ENCODE measurements around the gene TMEM62. TPM values are rescaled to one million over a fixed set of nuclear protein-coding genes. Genes with fewer than 3 reads are reported as not detected.
"Not testable (repeated sequence)": the region's sequence is repeated elsewhere in the genome, so short reads cannot be mapped to it uniquely, and the experiment has no call there.

The TMEM62 gene
- total and polyA plus RNA-seq, 2 of the 8 experiments (the other 6 are each of a cell fraction or from before 2014, with no cell fraction given), result 2.0 to 4.0 TPM

- H3K36me3 ChIP-seq (ENCODE audit: control insufficient read depth in 2 of 4, insufficient read depth in 4 of 4, low read length in 3 of 4); H3K23me2 ChIP-seq (ENCODE audit: low read depth, low read length); POLR2A ChIA-PET (ENCODE audit: partially characterized antibody); H2BK120ac ChIP-seq (replicated peaks; ENCODE audit: low read depth, low read length); H3K79me1 ChIP-seq (ENCODE audit: low read depth, low read length); H4K8ac ChIP-seq (ENCODE audit: extremely low read depth, insufficient read depth, low read length); H2BK15ac ChIP-seq (ENCODE audit: low read length); H3K4ac ChIP-seq (replicated peaks; ENCODE audit: insufficient read length, low read depth, low read length); H3K18ac ChIP-seq (ENCODE audit: extremely low read depth, low read length); FAIRE-seq; H4K91ac ChIP-seq (replicated peaks; ENCODE audit: insufficient read length, low read length); DNase-seq (ENCODE audit: low read depth in 1 of 2, low spot score in 2 of 2); H2BK12ac ChIP-seq (ENCODE audit: low read depth, low read length); H3K27me3 ChIP-seq (replicated peaks in 1 of 4; ENCODE audit: control insufficient read depth in 3 of 4, extremely low read depth in 1 of 4, insufficient read depth in 3 of 4, low read length in 3 of 4); H3K9me3 ChIP-seq (ENCODE audit: insufficient read depth in 2 of 2, low read depth in 1 of 2, low read length in 1 of 2); H3K14ac ChIP-seq (ENCODE audit: insufficient read length); H3K27ac ChIP-seq (ENCODE audit: low read depth, low read length); H3K56ac ChIP-seq (replicated peaks; ENCODE audit: insufficient read length, low read depth, low read length); H4K5ac ChIP-seq (ENCODE audit: insufficient read length, low read depth, low read length); H3K23ac ChIP-seq (ENCODE audit: insufficient read length); H3K79me2 ChIP-seq (ENCODE audit: control insufficient read depth in 1 of 2, insufficient read depth in 2 of 2, low read length in 2 of 2); H4K20me1 ChIP-seq (replicated peaks in 1 of 2; ENCODE audit: control insufficient read depth in 1 of 2, insufficient read depth in 2 of 2, low read length in 2 of 2); H2AFZ ChIP-seq (ENCODE audit: low read length); H2BK5ac ChIP-seq (ENCODE audit: low read depth, low read length); H2BK20ac ChIP-seq (ENCODE audit: low read length); CTCF ChIA-PET (ENCODE audit: partially characterized antibody); H3K9ac ChIP-seq (replicated peaks in 1 of 4; ENCODE audit: extremely low read depth in 1 of 4, low read depth in 3 of 4, low read length in 3 of 4); H3K4me1 ChIP-seq (replicated peaks in 1 of 4; ENCODE audit: control insufficient read depth in 3 of 4, insufficient read depth in 4 of 4, low read length in 3 of 4); H2AK5ac ChIP-seq (ENCODE audit: low read depth, low read length); H3K4me3 ChIP-seq (ENCODE audit: extremely low read depth in 1 of 4, insufficient read depth in 2 of 4, low read depth in 3 of 4, low read length in 4 of 4); H3K4me2 ChIP-seq (ENCODE audit: insufficient read depth in 1 of 2, low read depth in 2 of 2, low read length in 2 of 2): not testable (repeated sequence)
- WGBS, 2 experiments (ENCODE audit: extremely low coverage in 1 of 2, insufficient coverage in 1 of 2, insufficient read length in 1 of 2, insufficient replicate concordance in 2 of 2, low coverage in 1 of 2, low lambda C conversion rate in 2 of 2, missing lambda C conversion rate in 1 of 2), result 95% methylated on average over 17 of the region's 28 CpGs; no CpG with 5 or more reads in 1 of the 2 experiments
These were observed 33.9 kb downstream of the TMEM62 start for GRCh38 chr15:43167261-43167660.
